HuH-7.5 (cell line): Measurements from ENCODE around the gene ZNF469.

ENCODE experiments used
- DNase-seq: peaks from one replicate; pipeline ENCODE4 v3.0.0; 2011; ENCODE audit warnings: low spot score

Gene ZNF469

GRCh38 chr16:88411951-88412576 lies 29.3 kb downstream of the ZNF469 start:
- DNase-seq, result no peak

GRCh38 chr16:88412766-88413165 lies 30.0 kb downstream of the ZNF469 start:
- DNase-seq, result no peak

- no peak for DNase-seq
Measured at GRCh38 chr16:88413231-88413630, 30.5 kb downstream of the ZNF469 start.

DNA sequence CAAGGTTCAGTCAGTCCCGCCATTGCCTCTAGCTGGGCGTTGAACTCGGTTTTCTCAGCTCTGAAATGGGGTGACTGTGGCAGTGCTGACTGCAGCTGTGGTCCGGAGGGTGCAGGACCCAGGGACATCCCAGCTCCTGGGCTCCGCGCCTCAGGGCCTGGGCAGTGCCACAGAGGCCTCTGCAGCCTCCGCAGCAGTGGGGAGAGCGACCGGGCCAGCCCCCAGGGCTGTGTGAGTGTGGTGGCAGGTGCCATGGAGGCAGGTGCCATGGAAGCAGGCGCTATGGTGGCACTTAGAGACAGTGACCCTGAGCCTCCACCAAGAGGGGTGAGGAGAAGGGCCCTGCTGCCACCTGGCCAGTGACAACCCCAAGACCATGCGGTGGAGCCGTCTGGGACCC lies 30.9 kb downstream of the ZNF469 start:
- DNase-seq, result no peak

DNA sequence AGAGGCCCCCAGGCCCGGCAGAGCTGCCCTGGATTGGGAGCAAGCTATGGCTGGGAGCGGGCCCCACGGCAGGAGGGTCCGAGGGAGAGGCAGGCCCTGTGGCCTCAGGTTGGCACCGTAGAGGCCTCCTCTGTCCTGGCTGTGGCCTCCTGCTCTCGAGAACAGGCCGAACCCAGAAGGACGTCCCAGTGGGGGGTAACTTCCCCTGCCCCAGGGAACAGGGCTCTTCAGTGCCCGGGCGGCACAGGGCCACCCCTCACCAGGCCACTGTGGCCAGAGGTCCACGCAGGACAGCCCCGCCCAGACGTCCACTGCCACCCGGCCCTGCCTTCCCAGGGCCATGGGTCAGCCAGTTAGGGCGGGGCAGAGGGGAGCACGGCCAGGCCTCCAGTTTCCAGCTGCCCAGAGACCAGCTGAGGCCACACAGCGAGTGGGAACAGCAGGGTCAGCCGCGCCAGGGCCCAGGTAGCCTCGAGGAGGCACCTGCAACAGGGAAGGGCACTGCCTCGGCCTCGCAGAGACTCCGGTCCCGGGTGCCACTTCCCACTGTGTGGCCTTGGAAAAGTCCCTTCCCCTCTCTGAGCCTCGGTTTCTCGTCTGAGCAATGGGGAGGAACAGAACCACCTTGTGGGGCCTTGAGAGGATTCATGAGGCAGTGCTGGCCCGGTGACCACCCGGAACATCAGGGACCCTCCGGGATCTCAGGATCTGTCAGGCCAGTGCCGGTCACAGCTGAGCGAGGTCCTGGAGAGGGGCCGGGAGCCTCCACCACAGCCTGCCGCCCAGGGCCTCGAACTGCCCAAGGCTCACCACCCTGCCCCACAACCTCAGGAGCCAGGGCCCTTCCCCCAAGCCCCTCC lies 32.0 kb downstream of the ZNF469 start:
- DNase-seq, result no peak

- DNase-seq, result no peak
Measured at GRCh38 chr16:88415381-88415705, 32.6 kb downstream of the ZNF469 start.

- DNase-seq, result no peak
Measured at GRCh38 chr16:88415713-88416323, 33.1 kb downstream of the ZNF469 start.

DNA sequence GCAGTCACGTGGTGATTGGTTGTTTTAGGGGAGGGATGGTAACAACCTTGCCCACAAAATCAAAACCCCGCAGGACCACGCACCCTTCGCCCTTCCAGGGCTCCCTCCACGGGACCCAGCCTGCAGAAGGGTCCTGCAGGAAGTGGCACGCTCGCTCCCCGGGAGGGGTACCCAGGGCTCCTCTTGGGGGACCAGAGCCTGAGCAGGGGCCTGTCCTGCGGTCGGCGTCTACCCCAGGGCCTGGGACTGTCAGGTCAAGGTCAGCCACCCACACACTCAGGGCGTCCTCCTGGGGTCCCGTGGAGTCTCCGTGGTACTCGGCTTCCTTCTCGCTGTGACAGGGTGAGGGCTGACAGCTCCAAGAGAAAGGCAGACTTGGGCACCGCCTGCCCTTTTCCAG lies 33.9 kb downstream of the ZNF469 start:
- DNase-seq, result no peak

- DNase-seq, result no peak
Measured at GRCh38 chr16:88417684-88418476, 35.1 kb downstream of the ZNF469 start.

DNA sequence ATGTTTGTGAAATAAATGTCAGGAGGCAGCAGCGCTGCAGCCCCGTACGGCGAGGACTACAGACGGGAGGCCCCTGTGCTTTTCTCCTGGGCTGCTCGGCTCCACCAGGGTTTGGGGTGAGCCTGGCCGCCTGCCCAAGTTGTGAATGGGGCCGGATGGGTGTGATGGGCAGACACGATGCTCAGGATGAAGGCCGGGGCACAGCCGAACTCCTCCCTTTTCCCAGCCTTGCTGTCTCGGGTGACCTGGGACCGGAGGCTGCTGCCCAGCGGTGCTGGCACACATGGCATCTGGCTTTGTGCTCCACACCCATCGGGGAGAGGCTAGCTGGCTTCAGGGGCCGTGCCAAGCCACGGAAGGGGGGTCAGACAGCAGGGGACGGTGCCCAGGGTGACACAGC lies 36.1 kb downstream of the ZNF469 start:
- DNase-seq, result no peak

DNA sequence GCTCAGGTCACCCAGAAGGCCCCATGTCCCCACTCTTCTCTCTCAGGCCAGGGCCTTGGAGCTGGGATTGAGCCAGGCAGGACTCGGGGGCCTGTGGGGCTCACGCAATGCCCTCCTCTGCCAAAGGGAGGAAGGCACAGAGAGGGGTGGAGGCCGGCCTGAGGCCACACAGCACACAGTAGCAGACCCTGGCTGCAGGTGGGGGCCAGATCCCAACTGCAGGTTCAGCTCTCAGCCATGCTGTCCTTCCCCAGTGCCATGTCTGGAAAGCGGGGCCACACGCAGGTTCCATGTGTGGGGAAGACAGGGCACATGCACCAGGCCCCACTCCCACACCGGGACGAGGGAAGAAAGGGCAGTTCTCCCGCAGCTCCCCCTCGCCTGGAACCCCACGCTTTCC lies 37.0 kb downstream of the ZNF469 start:
- DNase-seq, result no peak

GRCh38 chr16:88420496-88420895 lies 37.7 kb downstream of the ZNF469 start:
- no peak for DNase-seq

GRCh38 chr16:88421301-88421700 lies 38.5 kb downstream of the ZNF469 start:
- DNase-seq, result no peak

GRCh38 chr16:88421871-88422433 lies 39.2 kb downstream of the ZNF469 start:
- no peak for DNase-seq

- DNase-seq, result no peak
Measured at GRCh38 chr16:88422733-88423447, 40.1 kb downstream of the ZNF469 start.

DNA sequence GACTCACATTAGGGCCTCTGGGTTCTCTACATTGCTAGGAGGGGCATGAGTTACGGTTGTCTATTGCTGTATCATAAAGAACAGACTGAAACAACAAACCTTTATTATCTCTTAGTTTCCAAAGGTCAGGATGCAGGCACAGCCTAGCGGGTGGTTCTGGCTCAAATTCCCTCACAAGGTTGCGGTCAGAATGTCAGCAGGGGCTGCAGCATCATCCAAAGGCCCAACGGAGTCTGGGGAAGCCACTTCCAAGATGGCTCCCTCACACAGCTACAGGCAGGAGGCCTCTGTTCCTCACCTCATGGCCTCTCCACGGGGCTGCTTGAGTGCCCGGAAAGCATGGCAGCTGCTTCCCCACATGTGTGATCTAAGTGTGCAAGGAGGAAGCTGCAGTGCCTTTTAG lies 40.7 kb downstream of the ZNF469 start:
- DNase-seq, result no peak

DNA sequence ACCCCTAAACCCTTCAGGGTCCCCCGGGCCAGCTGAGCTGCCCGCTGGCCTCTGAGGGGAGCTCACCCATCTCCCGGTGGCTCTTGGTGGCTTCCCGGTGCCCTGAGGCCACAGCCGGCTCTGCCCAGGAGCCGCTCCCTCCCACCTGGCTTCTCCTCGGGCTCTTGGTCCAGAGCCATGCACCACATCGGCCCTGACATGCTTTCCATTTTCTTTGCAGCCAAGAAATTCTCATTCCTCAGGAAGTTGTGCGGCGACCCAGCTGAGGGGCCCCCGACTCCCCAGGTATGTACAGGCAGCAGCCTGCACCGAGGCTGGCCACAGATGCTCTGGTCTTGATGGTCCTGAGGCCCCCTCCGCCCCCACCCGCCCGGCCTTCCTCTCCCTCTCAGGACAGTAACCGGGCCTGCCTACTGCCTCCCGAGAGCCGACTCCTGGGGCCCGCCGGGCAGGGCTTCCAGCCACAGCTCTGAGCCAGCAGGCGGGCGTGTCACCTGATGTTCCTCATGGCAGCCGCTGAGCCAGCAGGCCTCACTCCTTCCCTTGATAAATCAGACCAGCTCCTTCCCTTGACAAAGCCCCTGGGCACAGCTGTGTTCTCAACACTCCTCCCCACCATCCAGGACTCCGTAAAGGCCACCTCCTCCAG lies 42.0 kb downstream of the ZNF469 start:
- DNase-seq, result no peak

DNA sequence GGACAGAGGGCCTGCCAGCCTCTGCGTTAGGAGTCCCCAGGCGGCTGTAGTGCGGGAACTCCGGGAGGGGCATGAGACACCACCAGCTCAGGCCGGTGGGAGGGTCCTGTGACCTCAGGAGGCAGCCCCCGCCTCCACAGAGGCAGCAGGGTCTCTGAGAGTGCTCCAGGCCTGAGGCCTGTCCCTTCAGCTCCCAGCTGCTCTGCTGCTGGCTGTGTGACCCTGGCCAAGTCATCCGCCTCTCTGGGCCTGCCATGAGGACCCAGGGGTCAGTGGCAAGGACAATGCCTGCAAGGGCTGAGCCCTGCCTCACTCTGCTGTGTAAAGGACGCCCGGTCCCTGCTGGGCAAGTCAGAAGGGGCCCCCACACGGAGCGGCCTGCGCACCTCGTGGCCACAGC lies 43.3 kb downstream of the ZNF469 start:
- no peak for DNase-seq

DNA sequence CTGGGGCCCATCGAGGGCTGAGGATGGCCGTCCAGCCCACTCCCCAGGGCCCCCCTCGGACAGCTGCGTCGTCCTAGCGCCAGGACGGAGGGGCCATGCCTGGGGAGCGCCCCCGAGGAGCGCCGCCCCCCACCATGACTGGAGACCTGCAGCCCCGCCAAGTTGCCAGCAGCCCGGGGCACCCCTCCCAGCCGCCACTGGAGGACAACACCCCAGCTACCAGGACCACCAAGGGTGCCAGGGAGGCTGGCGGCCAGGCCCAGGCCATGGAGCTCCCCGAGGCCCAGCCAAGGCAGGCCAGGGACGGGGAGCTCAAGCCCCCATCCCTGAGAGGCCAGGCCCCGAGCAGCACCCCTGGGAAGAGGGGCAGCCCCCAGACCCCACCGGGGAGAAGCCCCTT lies 44.6 kb downstream of the ZNF469 start:
- DNase-seq, result no peak

GRCh38 chr16:88428156-88428555 lies 45.4 kb downstream of the ZNF469 start:
- DNase-seq, result no peak
